GM21515 (cell line): ENCODE data around the gene EXOC3L2.
"Not testable (repeated sequence)": the region's sequence is repeated elsewhere in the genome, so short reads cannot be mapped to it uniquely, and the experiment has no call there.

ENCODE experiments used
- ATAC-seq: cut with Tn5 transposase; IDR thresholded peaks from one replicate; pipeline ENCODE4 v1.9.1; 2021; ENCODE audit not compliant: unreplicated experiment

EXOC3L2 gene

DNA sequence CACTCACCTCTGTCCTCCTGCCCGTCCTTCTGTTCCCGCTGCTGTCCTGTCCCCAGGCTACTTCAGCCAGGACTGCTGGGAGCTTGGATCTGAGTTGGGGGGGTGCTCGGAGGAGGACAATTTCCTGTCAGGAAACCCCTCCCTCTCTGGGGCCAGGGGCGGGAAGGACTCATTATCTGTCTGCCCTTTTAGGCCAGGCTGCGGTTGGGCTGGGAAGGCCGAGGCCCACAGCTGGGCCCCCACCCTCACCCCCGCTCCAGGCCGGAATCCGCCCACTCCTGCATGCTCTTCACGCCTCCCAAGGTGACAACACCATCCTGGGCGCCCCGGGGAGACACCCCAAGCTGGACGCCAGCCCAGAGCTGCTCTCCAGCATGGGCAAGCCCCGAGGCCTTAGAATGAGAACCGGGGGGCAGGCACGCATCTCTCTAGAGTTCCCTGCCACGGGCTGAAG, at the start of gene EXOC3L2:
Gene EXOC3L2, minus strand, starts transcription at position 74 of the 454 bp plus-strand sequence. CDS start 6,362 bp downstream, outside the sequence.
- ATAC-seq: no peak

DNA sequence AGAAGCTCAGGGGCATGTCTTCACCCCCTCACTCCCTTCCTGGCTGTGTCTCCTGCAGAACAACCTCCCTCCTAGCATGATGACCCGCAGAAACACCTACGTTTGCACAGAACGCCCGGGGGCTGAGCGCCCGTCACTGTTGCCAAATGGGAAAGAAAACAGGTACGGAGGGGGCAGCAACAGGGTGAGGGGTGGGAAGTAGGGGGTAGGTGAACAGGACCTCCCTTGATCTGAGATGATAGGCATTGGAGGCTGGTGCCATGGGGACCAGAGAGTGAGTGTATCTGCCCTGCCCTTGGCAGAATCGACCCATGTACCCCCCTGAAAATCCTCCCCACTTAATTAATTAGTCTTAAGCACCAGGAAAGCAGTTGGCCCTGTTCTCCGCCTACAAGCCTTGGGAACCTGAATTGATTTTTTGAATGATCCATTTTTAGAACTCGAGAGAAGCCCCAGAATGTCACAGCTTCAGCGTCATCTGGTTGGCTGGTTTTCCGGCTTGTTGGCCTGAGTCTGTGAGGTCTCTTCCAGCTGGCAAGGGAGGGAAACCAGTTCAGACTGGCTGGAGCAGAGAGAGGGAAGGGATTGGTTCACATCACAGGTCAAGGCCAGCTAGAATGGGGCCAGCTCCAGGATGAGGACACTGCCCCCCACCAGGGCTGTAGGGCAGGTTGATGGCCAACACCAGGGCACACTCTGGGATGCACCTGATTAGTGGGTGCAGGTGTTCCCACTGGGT, 49.3 kb upstream of the EXOC3L2 start:
- no peak for ATAC-seq

DNA sequence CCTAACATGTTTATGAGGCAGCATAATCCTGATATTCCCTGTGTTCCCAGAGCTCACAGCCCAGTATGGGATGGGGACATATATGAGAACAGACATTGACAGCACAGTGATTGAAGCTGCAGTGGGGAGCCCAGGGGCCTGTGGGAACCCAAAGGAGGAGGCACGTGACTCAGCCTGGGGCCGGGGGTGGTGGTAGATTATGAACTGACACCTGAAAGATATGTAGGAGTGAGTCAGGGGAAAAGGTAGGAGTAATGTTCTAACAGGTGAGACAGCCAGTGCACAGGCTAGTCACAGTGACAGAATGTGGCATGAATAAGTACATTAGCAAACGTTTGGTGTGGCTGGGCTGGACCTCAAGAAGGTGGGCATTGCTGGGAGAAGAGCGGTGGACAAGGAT, 48.5 kb upstream of the EXOC3L2 start:
- ATAC-seq: no peak

DNA sequence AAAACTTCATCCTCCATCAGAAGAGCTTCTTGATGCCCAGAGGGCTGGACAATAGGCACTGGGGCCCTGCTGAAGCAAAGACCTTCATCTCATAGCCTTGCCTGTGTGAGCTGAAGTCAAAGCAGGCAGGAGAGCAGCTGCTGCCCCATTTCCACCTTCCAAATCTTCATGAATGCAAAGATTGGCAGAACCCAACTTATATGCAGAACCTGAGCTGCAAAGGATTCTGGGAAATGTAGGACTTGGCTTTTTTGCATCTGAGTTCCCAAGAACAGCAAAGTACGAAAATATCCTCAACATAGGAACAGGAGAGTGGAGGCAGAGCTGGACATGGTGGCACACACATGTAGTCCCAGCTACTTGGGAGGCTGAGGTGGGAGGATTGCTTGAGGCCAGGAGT, 46.6 kb upstream of the EXOC3L2 start:
- no peak for ATAC-seq

DNA sequence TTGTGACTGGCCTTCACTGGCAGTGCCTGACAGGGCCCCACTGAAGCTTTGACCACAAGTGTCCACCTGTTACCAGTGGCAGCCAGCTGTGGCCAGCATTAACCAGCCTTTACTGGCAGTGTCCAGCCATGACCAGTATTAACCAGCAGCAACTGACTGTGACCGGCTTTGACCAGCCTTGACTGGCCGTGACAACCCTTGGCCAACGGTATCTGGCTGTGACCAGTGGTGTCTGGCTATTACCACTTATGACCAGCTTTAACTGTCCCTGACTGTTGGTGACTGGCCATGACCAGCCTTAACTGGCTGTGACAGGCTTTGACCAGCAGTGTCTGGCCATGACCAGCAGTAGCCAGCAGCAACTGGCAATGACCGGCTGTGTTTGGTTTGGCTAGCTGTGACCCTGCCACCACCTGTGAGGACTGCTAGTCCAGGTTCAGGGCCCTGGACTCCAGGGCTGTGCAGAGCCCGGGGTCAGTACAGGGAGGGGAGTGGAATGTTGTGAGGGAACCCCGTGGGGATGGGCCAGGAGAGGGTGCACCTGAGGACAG, 45.2 kb upstream of the EXOC3L2 start:
- ATAC-seq: no peak

DNA sequence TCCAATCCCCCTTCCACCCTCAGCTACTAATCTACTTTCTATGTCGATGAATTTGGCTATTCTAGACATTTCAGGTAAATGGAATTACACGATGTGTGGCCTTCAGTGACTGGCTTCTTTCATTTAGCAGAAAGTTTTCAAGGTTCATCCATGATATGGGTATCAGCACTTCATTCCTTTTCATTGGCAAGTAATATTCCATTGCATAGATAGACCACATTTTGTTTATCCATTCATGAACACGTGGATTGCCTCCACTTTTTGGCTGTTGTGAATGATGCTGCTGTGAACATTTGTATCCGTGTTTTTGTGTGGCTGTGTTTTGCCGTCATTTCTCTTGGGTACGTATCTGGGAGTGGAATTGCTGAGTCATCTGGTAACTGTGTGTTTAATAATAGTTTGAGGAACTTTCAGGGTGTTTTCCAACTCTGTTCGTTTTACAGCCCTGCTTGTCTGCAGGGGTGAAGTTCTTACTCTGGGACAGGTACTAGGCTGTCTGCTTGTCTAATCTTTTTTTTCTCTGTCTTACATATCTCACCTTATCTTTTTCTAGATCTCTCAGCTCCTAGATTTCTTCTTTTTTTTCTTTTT, 38.3 kb upstream of the EXOC3L2 start:
- no peak for ATAC-seq

DNA sequence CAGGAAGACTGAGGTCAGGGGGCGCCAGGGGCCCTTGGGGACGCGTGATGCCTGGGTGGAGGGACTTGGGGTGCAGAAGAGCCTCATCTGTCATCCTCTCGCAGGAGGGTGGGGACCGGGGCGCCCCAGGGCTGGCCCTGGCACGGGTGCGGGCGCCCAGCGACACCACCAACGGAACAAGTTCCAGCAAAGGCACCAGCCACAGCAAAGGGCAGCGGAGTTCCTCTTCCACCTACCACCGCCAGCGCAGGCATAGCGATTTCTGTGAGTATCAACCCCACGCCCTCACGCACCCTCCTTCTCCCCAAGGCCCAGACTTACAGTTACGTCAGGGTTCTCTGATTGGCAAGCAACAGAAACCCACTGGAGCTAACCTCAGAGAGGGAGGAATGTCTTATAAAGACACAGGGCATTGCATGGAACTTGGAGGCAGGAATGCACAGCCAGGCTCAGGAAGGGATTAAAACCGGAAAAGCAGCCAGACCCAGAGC, 35.3 kb upstream of the EXOC3L2 start:
- no peak for ATAC-seq

DNA sequence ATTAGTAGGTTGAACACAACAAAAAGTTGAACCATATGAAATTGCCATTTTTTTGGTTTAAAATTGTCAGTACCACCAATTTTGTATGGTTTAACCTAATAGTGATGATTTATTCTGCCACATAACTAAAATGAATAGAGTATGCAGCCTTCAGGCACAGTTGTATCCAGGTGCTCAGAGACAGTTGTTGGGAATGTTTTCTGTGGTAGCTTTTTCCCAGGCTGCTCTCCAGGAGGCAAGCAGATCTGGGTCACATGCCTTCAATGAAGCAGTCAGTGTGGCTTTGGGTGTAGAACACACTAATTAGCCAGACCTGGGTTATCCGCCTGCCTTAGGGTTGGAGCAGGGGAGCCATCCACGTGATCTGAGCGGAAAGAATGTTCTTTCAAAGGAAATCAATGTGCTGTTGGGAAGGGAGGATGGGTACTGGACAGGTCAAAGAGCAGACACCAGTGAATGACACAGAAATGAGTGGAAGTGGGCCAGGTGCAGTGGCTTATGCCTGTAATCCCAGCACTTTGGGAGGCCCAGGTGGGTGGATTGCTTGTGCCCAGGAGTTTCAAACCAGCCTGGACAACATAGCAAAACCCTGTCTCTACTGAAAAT, 34.5 kb upstream of the EXOC3L2 start:
- no peak for ATAC-seq

DNA sequence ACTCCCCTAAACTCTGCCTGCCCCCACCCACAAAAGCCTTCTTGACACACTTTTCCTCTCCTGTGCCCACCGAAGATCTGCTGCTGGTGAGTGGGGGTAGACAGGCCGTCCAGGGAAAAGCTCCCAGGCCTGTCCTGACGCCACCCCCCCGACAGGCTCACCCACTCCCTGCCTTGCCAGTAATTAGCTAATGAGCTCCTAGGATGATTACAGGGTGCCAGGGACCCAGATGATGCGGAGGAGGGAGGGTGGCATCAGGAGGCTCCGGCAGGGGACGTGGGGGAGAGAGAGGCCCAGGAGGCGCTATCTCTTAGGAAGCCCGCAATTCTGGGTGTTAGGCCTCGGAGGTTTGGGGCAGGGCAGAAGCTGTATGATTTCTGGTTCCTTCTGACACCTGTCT, 32.9 kb upstream of the EXOC3L2 start:
- ATAC-seq: no peak

DNA sequence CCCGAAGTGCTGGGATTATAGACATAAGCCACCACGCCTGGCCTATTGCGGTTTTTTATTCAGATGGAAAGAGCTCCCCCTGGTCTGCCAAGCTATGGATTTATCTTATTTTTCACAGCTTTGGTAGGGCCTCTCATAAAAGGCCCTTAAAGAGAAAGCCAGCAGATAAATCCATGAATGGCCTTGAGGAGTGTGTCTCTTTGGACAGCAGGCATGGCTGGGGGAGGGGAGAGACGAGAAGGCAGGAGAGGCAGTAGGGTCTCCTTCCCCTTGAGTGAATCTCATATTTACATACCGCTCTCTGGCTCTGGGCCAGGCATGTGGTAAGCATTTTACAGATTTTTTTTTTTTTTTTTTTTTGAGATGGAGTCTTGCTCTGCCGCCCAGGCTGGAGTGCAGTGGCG, 31.1 kb upstream of the EXOC3L2 start:
- no peak for ATAC-seq

DNA sequence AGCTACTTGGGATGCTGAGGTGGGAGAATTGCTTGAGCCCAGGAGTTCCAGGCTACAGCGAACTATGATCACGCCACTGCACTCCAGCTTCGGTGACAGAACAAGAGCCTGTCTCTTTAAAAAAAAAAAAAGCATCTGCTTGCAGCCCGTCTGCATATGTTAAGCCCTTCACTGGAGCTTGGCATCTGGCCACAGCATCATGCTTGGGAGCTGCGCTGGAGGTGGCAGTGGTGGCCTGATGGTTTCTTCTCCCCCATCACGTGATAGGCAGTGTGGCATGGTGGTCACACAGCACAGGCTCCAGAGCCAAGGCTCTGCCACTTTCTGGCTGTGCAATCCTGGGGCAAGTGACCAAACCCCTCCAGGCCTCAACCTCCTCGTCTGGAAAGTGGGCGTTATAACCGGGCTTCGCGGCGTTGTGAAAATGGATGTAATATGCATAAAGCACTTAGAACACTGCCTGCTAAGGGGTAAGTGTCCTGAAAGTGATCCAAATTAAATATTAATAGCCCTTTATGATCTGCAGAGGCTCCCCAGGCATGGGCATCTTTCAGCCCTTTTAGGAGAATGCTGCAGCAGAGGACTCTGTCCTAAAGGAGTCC, 30.3 kb upstream of the EXOC3L2 start:
- ATAC-seq: no peak

DNA sequence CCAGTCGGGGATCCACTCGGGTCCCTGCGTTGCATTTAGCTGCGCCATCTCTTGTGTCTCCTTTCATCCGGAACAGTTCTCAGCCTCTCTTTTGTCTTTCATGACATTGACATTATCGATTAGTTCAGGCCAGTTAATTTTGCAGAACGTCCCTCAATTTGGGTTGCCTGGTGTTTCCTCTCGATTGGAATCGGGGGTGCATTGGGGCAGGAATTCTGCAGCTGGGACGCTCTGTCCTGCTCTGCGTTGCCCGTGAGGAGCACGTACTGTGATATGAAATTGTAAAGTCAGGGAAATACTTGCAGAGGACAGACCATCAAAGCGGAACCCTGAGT, 28.3 kb upstream of the EXOC3L2 start:
- no peak for ATAC-seq

DNA sequence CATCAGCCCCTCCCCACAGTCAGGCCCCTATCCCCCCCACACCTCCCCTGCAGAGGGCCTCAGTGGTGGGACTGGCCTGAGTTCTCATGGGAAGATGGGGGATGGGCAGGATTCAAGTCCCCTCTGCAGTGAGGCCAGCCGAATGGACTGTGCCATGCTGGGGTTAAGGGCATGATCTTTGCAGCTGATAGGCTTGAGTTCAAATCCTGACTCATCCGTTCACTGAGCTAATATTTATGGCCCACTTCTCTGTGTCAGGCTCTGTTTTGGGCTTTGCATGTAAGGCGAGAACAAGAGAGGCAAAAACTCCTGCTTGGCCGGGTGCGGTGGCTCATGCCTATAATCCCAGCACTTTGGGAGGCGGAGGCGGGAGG, 26.5 kb upstream of the EXOC3L2 start:
- no peak for ATAC-seq

DNA sequence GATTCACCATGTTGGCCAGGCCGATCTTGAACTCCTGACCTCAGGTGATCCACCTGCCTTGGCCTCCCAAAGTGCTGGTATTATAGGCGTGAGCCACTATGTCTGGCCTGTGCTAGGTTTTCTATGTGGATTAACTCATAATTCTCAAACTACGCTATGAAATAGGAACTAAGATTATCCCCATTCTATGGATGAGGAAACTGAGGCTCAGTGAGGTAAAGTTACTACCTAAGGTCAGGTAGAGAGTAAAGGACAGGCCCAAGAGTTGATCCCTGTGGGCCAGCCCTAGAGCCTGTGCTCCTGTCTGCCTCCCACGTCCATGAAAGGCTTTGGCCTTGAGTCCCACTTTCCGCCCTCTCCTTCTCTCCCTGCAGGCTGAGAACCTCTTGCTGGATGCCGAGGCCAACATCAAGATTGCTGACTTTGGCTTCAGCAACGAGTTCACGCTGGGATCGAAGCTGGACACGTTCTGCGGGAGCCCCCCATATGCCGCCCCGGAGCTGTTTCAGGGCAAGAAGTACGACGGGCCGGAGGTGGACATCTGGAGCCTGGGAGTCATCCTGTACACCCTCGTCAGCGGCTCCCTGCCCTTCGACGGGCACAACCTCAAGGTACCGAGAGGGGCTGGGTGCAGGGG, 26.0 kb upstream of the EXOC3L2 start:
- no peak for ATAC-seq

DNA sequence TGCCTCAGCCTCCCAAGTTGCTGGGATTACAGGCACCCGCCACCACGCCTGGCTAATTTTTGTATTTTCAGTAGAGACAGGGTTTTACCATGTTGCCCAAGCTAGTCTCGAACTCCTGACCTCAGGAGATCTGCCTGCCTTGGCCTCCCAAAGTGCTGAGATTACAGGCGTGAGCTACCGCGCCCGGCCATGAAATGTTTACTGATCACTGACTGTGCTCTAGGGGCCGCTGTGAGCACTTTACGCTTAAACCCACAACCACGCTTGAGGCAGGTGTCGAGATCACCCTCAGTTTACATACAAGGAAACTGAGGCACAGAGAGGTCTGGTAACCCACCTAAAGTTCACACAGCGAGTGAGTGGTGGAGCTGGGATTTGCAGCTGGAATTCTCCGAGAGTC, 24.7 kb upstream of the EXOC3L2 start:
- ATAC-seq: not testable (repeated sequence)

DNA sequence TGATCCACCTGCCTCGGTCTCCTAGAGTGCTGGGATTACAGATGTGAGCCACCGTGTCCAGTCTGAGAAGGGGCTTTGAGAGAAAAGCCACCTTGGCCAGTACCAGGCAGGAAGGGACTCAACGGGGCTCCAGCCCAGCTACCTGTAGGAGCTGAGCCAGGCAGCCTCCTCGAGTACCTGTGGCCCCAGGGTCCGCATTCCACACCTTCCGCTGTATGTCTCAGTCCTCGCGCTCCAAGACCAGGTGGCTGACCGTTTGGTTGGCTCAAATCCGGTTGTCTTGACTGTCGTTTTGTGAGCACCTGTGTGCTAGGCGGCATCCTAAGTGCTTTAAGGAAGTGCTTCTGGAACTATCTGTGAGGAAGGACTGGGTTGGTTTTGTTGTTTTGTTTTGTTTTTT, 22.1 kb upstream of the EXOC3L2 start:
- no peak for ATAC-seq

DNA sequence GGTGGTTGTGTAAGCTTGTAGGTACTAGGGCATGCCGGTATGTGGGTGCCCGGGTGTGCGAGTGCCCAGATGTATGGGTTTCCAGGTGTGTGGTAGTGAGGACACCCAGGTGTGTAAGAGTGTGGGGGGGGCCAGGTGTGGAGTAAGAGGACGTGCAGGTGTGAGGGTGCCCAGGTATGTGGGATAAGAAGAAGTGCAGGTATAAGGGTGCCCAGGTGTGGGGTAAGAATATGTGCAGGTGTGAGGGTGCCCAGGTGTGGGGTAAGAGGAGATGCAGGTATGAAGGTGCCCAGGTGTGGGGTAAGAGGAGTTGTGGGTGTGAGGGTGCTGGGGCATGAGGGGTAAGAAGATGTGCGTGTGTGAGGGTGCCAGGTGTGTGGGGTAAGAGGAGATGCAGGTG, 20.2 kb upstream of the EXOC3L2 start:
- ATAC-seq: no peak

DNA sequence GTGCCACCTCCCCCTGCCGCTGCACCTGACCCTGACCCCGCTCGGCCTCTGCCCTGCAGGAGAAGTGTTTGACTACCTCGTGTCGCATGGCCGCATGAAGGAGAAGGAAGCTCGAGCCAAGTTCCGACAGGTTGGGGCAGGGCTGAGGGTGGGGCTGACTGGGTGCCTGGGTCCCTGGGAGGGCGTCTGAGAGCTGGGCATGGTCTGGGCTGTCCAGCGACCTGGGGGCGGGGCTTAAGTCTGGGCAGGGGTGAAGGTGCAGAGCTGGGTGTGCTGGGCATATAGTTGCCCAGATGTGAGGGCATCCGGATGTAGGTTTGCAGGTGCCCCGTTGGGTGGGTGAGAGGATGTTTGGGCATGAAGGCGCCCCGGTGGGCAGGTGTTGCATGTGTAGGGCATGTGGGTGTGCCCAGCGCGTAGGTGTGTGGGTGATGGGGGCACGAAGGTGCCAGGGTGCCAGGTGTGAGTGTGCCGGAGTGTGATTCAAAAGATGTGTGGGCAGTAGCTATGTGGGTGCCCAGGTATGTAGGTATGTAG, 19.6 kb upstream of the EXOC3L2 start:
- no peak for ATAC-seq

DNA sequence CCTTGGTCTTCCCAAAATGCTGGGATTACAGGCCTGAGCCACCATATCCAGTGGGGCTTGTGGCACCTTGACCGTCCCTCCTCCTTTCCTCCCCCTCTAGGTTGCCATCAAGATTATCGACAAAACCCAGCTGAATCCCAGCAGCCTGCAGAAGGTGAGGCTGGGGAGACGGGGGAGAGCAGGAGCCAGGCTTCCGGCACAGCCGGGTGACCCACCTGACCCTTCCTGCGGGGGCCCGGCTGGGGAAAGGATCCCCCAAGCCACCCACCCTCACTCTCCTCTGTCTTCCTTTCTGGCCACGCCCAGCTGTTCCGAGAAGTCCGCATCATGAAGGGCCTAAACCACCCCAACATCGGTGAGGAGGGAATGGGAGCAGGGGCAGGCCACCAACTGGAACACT, 17.8 kb upstream of the EXOC3L2 start:
- no peak for ATAC-seq

DNA sequence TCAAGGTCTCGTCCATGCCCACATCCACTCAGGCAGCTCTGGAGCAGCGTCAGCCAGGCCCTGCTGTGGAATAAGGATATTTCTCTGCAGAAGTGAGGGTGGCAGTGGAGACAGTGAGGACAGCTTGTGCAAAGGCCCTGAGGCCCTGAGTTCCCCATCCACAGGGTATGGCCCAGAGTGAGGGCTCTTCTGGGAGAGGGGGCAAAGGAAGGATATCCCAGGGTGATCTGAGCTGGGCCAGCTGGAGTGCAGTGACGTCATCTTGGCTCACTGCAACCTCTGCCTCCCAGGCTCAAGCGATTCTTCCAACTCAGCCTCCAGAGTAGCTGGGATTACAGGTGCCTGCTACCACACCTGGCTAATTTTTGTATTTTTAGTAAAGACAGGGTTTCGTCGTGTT, 17.4 kb upstream of the EXOC3L2 start:
- no peak for ATAC-seq

DNA sequence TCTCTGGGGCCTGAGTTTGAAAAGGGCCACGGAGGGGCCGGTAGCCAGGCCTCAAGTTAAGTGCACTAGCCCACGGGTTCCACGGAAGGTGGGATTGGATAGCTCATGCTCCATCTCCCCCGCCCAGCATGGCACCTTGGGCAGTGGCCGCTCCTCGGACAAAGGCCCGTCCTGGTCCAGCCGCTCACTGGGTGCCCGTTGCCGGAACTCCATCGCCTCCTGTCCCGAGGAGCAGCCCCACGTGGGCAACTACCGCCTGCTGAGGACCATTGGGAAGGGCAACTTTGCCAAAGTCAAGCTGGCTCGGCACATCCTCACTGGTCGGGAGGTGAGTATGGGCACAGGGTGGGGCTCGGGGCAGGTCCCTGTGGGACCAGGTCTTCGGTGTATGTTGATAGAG, 13.7 kb upstream of the EXOC3L2 start:
- no peak for ATAC-seq
